ENCODE measurements around the gene SUSD2.
"Not testable (repeated sequence)": the region's sequence is repeated elsewhere in the genome, so short reads cannot be mapped to it uniquely, and the experiment has no call there.

SUSD2 gene, protein sequence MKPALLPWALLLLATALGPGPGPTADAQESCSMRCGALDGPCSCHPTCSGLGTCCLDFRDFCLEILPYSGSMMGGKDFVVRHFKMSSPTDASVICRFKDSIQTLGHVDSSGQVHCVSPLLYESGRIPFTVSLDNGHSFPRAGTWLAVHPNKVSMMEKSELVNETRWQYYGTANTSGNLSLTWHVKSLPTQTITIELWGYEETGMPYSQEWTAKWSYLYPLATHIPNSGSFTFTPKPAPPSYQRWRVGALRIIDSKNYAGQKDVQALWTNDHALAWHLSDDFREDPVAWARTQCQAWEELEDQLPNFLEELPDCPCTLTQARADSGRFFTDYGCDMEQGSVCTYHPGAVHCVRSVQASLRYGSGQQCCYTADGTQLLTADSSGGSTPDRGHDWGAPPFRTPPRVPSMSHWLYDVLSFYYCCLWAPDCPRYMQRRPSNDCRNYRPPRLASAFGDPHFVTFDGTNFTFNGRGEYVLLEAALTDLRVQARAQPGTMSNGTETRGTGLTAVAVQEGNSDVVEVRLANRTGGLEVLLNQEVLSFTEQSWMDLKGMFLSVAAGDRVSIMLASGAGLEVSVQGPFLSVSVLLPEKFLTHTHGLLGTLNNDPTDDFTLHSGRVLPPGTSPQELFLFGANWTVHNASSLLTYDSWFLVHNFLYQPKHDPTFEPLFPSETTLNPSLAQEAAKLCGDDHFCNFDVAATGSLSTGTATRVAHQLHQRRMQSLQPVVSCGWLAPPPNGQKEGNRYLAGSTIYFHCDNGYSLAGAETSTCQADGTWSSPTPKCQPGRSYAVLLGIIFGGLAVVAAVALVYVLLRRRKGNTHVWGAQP

DNA sequence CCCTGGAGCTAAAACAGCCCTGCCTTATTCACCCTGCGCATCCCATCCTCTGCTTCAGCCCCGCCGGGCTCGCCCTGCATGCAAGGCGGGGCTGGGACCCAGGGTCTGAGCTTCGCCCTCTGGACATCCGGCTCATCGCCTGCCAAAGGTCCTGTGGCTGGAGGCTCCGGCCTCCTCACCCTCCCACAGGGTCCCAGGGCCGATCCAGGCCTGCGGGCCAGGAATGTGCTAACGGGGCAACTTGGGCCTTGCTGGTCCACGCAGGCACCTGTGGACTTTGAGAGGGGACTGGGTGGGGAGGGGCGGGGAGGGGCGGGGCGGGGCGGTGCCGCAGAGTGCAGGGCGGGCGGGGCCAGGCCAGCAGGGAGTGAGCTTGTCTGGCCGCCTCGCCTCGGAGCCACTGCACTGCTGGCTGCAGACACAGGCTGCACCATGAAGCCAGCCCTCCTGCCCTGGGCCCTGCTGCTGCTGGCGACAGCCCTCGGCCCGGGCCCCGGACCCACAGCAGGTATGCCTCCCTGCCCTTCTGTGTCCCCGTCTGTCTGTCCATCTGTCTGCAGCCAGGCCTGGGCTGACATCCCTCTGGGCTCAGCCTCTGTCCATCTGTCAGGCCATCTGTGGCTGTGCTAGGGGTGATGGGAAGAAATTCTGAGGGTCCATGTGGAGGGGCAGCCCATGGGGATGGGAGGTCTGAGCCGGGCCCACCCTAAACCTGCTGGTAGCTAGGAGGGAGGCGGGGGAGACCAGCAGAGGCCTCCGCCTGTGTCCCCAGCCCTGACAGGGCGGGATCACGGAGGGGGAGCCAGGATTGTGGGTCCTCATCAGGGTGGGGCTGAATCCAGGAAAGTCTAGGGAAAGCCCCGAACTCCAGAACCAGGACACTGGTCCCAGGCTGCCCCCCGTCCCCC, at the start of gene SUSD2:
Gene SUSD2 (plus strand): TSS at position 400 of the 908 bp plus-strand sequence. CDS start 33 bp downstream, at position 433.
- no peak for DNase-seq

DNA sequence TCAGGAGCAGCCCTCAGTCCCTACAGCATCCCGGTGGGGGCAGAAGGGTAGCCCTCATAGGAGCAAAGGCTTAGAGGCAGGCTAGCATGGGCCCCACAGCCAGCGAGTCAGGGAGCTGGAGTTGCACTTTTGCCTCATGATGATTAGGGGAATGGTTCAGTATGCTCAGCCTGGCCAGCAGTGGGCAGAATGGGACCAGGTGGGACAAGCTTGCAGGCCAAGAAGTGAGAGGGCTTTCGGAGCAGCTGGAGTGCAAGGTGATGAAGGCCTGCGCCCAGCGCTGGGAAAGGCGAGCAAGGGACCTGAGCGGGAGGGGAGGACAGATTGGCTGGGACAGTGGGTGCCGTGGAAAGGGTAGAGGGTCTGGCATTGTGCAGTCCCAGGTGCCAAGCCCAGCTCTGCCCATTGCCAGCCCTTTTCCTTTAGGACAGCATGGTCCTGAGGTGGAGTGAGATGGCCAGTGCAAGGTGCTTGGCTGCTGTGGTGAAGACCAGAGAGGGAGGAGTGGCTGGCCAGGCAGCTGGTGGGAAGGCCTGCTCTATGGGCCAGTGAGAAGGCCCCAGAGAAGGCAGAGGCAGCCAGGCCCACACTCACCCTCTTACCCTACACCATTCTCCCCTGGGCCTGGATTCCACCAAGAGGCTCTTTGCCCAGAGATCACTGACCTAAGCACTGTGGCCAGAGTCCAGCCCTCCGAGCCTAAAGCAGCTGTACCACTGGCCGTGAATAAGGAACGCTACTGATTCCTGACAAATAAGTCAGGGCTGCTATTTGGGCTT, 47.9 kb upstream of the SUSD2 start:
- peak in 1 of 2 experiments; percentile 33 for DNase-seq

DNA sequence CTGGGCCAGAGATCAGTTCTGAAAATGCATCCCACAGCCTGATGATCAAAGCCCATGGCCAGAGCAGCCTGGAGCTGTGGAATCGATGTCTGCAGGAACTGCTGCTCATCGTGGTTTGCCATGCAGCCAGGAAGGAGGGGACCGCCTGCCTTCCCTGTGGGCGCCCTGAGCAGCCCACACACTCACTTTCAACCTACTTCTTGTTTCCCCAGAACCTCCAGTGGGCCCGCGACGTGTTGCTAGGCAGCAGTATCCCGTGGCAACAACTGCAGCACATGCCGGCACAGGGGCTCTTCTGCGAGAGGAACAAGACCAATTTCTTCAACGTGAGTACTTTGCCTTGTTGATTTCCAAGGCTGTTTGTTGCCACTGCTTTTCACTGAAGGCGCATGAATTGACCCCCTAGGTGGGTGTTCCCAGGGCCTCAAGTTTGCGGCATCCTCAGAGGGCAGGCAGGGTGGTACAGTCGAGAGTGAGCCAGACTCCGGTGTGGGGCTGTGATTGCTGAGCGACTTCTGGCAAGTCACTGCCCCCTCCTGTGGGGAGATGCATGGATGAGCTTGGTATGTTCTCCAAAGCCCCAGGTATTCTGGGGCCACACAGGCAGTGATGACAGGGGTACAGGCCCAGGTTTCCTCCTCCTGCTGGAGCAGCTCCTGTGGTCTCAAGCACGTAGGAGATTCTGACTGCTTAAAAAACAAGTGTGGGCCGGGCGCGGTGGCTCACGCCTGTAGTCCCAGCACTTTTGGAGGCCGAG, 47.0 kb upstream of the SUSD2 start:
- DNase-seq = peak; percentile 79 to 81

DNA sequence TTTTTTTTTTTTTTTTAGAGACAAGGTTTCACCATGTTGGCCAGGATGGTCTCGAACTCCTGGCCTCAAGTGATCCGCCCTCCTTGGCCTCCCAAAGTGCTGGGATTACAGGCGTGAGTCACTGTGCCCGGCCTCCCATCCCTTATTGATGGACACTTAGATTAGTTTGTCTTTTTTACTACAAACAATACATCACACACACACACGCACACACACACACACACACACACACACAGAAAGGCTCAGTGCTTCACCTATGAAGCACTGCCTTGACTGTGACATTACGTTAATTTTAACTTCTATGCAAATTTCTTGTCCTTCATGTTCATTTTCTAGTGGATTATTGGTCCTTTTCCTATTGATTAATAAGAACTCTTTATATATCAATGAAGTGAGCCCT, 44.8 kb upstream of the SUSD2 start:
- not testable (repeated sequence) for DNase-seq

DNA sequence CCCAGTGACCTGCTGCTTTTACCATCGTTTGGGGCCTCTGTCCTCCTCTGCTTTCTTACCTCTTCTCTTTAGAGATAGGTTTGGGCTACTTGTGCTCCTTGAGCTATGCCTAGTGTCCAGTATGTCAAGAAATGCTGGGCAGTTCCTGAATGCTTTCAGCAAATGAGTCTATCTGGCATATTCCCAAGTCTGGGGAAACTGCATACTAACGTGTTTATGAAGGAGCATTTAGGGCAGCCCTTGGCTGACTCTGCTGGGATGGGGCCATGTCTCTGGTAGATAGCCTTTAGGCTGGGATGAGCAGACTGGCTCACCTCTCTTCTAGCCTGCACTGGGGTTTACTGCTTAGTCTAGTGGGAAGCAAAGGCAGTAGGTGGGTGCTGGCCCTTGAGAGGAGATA, 43.7 kb upstream of the SUSD2 start:
- DNase-seq = no peak

DNA sequence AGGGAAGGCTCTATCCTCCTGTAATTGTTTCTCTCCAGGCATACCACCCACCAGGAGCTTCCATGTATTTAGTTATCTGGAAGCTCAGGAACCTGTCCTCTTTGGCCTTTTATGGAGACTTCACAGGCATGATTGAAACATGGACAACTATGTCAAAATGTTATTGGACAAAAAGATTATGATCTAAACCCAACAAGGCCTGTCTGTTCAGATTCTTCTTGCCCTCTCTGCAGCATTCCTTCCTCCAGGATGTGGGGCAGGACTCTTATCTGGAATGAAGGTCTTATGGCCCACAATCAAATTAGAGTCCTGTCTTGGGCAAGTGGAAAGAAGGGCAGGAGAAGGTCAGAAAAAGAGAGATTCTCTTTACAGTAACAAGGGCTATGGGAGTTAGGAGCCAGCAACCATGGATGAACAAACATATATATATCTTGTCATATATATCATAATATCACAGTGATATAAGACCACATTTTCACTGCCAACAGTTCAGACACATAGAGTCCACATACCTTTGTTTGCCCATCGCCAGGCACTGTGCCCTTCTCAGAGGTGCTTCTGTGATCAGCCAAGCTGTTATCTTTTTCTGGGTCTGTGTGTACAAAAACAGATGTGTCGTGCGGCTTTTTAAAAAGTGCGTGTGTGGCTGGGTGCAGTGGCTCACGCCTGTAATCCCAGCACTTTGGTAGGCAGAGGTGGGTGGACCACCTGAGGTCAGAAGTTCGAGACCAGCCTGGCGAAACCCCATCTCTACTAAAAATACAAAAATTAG, 42.5 kb upstream of the SUSD2 start:
- DNase-seq = no peak

DNA sequence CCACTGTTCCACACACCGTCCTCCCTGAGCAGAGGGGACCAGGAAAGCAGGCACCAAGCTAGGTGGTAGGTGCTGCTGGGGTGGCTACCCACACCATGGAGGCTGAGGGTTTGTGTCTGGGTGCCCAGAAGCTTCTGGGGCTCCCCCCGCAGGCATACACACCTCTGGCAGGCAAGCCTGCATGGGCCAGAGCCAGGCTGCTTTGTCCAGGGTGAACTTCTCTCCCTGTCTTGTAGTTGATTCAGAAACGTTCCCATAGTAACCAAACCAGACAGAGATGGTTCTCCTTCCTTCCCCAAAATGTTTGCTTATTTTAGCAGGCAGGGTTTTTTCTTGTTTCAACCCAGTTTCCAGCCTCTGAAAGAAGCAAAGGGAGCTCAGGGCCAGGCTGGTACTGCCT, 40.9 kb upstream of the SUSD2 start:
- DNase-seq = no peak

DNA sequence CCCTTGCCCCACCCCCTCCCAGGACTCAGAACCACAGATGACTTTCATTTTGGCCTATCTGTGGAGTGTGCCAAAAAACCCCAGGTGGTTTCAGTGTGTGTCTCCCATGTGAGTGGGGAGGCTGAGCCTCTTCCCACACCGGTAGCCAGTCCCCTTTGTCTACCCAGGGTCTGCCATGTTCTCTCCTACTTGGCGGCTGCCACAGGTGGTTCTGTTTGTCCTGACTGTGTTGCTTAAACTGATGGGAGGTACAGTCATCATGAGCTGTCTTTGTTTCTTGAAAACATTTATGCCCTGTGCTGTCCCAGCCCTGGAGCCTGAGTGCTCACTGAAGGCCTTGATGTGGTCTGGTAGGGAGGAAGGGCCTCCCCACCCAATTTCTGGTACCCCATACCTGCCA, 39.7 kb upstream of the SUSD2 start:
- DNase-seq = peak in 1 of 2 experiments; percentile 23

DNA sequence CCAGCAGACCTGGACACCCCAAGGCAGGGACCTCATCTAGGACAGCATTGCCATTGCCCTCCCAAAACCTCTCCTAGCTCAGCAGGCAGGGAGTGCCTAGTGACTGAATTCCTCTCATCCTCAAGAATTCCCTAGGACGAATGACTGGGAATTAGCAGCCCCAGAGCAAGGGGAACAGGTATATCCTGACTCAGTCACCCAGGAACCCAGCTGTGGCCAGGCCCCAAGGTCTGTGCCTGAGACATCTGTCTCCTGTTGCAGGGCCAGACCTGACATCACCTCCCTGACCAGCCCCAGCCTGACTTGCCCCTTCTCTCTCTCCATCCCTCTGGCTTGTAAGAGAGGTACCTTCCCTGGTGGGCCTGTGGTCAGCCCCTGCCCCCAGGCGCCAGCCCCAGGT, 39.0 kb upstream of the SUSD2 start:
- no peak for DNase-seq

DNA sequence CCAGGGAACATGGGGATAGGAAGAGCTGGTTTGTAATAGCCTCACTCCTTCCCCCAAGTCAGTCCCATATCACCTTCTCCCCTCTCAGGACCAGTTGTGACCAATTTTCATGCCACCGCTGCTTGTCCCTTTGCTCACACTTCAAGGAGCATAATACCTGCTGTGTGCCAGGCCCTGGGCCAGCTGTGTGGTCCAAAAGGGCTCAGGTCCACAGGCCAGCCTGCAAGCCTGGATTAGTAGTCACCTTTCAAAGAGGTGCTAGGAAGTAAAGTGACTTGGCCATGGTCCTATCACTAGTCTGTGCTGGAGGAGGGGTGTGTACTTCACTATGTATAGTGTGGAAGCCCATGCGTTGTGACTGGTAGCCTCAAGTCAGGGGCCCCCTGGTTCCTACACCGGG, 38.5 kb upstream of the SUSD2 start:
- DNase-seq = no peak

DNA sequence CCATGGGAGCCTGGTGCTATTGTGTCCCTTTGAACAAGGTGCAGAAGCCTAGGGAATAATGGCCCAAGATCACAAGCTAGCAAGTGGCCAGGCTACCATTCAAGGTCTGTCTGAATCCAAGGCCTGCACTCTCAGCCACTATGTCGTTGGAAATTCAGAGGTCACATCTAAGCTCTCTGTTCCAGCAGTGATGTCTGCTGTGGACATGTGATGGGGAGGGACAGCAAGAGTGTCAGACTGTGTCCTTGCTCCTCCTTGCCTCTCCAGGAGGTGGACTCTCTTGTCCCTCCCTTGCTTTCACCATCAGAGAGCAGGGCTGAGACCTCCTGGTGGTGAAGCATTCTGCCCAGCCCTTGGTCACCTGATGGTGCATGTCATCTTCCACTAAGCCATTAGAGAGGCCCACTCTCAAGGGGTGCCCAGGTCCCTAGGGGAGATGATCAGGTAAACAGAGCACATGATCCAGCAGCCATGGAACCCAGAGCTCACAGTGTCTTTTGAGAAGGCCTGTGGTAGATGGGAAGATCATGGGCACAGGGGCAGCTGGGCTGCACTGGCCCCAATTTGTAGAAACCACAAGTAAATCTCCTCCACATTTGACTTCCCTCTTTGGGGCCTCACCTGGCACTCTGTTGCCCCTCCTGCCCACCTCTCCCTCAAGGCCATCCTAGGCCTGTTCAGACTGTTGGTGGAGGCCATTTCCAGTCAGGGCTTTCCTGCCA, 37.1 kb upstream of the SUSD2 start:
- DNase-seq = no peak

DNA sequence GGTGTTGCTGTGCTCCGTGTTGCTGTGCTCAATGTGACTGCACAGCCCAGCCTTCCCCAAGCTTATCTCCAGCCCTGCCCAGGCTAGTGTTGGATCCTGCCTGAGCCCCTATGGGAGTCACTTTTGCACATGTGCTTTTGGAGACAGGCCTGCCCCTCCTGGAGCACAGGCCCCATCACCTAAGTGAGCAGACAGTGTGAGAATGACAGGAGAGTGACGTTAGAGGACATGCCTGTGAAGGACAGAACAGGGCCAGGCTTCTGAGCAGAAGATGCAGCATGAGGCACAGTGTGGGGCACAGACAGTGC, 36.6 kb upstream of the SUSD2 start:
- no peak for DNase-seq

DNA sequence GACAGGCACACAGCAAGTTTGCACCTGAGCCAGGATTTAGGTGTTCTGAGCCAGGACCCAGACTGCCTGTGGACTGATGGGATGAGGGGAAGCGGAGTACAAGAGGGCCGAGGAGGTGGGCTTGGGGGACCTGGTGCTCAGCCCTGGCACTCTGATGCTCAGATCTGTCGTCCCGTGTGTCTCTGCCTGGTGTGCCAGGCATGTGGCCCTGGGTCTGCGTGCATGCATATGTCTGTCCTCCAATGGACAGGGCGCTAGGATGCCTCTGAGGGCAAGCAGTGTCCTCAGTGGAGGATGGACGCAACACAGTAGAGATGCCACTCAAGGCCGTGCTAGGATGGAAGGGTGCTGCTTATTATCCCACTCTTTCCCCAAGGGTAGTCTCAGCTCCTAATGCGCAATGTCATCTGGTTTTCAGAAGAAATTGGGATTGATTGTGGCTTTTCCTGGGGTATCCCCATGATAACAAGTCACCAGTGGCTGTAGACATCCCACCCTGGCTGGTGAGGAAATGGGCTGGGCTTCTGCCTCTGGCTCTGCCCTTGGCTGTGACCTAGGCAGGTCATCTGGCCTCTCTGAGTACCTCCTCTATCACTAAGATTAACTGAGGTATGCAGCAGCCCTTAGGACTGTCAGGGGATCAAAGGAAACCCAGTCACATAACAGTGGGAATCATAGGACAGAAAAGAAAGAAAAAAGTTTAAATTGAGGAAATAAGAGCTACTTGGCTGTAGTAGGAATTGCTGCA, 35.7 kb upstream of the SUSD2 start:
- DNase-seq = no peak

DNA sequence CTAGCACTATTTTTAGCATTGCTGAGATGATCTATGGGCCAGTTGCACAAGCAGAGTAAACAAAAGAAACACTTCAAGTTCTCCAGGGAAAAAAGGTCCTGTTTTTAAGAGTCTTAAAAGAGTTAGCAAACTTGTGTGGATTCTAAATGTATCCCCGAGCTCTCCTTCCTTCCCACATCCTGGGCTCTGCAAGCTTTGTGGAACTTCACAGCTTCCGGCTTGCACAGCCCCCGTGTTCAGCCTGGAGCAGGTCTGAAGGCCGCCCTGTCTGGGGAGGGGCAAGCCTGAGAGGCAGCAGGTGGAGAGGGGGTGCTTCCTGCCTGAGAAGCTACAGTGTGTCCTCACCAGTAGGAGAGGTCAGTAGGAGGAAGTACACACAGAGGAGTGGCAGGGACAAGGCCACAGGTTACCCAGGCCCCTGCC, 35.1 kb upstream of the SUSD2 start:
- no peak for DNase-seq

DNA sequence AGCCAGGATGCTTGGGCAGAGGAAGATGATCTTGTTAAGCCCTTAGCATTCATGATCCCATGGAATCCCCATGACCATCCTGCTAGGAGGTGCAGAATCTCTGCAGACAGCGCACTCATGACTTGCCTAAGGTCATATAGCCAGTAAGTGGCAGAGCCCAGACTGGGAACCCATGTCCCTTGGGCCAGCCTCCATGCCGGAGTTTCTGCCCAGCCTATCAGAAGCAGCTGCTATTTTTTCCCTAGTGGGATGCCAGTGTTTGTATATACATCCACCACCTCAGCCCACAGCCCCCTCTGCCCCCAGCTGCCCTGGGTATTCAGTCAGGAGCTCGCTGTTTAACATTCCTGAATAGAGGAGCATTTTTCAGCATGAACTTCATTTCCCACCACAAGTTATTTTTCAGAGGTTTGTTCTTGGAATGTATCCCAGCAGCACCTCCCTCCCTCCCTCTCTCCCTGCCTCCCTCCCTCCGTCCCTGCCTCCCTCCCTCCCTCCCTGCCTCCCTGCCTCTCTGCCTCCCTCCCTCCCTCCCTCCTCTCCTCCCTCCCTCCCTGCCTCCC, 34.4 kb upstream of the SUSD2 start:
- no peak for DNase-seq

DNA sequence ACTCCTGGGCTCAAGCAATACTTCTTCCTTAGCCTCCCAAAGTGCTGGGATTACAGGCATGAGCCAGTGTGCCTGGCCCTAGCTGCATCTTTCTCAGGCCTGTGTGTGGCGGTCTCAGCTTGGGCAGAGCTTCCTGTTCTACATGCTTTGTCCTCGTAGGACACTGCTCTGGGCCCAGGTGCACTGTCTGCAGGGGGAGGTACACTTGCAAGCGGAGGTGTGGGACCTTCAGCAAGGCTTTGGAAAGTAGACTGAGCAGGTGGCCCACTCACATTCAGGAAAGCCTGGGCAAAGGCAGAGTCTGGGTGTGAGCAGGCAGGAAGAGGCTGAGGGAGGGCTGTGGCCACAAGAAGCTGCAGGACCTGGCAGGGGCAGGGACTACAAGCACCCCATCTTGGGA, 33.6 kb upstream of the SUSD2 start:
- DNase-seq = no peak

DNA sequence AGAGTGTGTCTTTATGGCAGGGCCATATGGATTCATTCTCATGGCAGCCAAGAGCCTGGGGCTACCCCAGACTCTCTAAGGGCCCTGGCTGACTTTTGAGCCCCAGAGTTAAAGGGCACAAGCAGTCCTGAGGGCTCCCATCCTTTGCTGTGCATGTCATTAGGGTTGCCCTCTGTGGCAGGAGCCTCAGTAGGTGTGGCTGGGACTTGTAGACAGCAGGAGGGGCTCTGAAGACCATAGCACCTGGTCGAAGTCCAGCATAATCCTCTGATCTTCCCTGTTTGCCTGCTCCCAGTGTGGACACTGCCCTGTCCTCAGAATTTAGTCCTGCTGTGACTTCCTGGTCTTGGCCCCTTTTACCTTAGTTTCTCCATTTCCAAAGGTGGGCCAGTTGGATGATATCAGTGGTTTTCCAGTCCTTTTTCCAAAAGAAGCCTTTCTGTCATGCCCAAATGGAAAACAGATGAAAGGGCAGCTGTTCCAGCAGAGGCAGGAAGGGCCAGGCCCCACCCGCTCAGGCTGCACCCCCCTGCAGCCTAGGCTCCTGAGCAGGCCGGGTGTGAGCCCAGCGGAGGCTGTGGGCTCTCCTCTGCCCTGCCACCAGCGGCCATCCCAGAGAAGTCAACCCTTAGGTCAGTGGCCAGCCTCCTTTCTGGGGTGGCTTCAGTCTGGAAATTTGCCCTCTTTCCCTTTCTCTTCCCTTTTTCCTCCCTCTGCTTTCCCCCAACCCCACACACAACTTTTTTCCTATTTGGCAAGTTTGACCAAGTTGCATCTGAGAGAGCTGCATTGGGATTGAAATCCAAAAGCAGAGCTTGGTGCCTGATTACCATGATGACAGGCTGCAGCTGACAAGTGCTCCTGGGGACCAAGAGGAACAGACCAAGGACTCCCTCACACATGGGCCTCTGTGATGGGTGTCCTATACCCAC, 32.8 kb upstream of the SUSD2 start:
- no peak for DNase-seq

DNA sequence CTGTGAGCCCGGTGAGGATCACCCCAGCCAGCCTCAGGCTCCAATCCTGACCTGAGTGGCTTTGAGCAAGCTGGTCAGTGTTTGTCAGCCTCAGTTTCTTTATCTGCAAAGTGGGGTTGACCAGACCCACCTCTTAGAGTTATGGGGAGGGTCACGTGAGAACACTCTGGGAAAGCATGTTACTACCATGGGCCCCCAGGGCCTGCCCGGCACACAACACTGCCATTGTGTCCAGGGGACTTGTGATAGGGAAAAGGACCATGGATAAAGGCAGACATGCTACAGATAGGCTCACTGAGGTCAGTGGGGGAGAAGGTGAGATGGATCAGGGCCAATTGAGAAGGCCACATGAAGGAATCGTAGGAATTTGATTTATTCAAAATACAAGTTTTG, 32.1 kb upstream of the SUSD2 start:
- DNase-seq = no peak

Data from activated CD4-positive, alpha-beta T cell treated with anti-CD3 and anti-CD28 coated beads, Interleukin-2, amount 50 U/mL, for 4 hours (primary cell).